Spleen (tissue), 7 donors: ENCODE data around the gene KANSL1L.

ENCODE experiments used
- POLR2A ChIP-seq, 3 donors: fragments of 450-650 bp; IDR thresholded peaks; one replicate each; pipeline ENCODE4 v1.5.1; 2017; ENCODE audit warnings: antibody characterized with exemption in 3 of 3, mild to moderate bottlenecking in 1 of 3
- TF ChIP-seq, protein P1 (sequence below), 11 experiments: fragments of 200-600 bp in 7 of 11; fragments of 450-650 bp in 4 of 11; sonication (generic) in 4 of 11; IDR thresholded peaks in 8 of 11; conservative IDR thresholded peaks in 3 of 11; 1 replicate in 7 of 11; 2 replicates in 4 of 11; pipeline versions ENCODE4 v1.4.0 to v1.8.0; 2016 to 2021; ENCODE audit warnings: antibody characterized with exemption in 11 of 11, inconsistent platforms in 4 of 11, mild to moderate bottlenecking in 1 of 11
- donor health status: DM: no; HTN: no; CAD: no; lungs with moderate emphysema.
- donor health status: DM: no; HTN: no; CAD: no.
- donor health status: DM: no; HTN: no; CAD: no.

DNA sequence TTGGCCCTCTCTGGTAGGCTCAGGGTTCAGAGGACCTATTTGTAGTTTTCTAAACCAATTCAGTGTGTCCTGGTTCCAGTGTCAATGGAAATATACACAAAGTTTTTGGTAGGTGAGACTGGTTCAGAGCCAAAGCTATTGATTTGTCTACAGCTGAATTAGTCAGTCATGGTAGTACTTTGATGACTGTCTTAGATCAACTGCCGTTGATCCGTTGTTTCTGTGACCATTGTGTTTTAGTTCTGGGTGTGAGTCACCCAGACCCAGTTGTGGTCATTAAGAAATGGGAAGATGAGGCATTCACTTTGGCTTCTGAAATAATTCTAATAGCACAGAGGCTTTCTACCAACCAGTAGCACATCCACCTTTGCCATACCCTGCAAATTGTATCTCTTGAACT, 184.8 kb downstream of the KANSL1L start:
- TF ChIP-seq POLR2A (IDR thresholded peaks at IDR 0.05), result no peak
- TF ChIP-seq, protein P1, sequence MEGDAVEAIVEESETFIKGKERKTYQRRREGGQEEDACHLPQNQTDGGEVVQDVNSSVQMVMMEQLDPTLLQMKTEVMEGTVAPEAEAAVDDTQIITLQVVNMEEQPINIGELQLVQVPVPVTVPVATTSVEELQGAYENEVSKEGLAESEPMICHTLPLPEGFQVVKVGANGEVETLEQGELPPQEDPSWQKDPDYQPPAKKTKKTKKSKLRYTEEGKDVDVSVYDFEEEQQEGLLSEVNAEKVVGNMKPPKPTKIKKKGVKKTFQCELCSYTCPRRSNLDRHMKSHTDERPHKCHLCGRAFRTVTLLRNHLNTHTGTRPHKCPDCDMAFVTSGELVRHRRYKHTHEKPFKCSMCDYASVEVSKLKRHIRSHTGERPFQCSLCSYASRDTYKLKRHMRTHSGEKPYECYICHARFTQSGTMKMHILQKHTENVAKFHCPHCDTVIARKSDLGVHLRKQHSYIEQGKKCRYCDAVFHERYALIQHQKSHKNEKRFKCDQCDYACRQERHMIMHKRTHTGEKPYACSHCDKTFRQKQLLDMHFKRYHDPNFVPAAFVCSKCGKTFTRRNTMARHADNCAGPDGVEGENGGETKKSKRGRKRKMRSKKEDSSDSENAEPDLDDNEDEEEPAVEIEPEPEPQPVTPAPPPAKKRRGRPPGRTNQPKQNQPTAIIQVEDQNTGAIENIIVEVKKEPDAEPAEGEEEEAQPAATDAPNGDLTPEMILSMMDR (IDR thresholded peaks at IDR 0.05 in 8 of 11, conservative IDR thresholded peaks at IDR 0.05 in 3 of 11), result no peak
